Measurements from ENCODE around the gene KHDRBS1. TPM values are rescaled to one million over a fixed set of nuclear protein-coding genes. Genes with fewer than 3 reads are reported as not detected.

The KHDRBS1 gene
- total and polyA plus RNA-seq, 12 donors = 33.2 to 78.3 (median 66.5) TPM

DNA sequence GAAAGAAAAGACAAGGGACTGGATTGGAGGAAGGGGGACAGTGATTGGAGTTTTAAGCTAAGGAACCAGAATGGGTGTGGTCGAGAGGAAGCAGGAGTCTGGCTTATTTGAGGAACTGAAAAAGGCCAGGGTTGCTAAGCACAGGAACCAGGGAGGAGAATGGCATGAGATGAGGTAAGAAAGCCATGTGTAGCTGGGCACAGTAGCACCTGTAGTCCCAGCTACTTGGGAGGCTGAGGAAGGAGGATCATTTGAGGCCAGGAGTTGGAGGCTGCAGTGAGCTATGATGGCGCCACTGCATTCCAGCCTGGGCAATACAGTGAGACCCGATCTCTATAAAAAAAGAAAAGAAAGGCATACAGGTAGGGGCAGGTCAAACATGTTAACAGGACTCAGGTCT lies 8.1 kb upstream of the KHDRBS1 start:
- Histone ChIP-seq H3K9me3 (no peaks in the 10 kb centered on the region), H3K4me3 (no peak overlapping the region), H3K36me3 (no peaks in the 10 kb centered on the region), H3K4me1 (peaks cover 0 to 25% (median 0%) of the 10 kb centered on the region in 9 donors), H3K27me3 (no peaks in the 10 kb centered on the region), H3K27ac (no peak overlapping the region)
- ATAC-seq = no peak
- 89 to 93% methylated on average over 3 of the region's 3 CpGs for WGBS, 2 donors
- TF ChIP-seq, protein P1, sequence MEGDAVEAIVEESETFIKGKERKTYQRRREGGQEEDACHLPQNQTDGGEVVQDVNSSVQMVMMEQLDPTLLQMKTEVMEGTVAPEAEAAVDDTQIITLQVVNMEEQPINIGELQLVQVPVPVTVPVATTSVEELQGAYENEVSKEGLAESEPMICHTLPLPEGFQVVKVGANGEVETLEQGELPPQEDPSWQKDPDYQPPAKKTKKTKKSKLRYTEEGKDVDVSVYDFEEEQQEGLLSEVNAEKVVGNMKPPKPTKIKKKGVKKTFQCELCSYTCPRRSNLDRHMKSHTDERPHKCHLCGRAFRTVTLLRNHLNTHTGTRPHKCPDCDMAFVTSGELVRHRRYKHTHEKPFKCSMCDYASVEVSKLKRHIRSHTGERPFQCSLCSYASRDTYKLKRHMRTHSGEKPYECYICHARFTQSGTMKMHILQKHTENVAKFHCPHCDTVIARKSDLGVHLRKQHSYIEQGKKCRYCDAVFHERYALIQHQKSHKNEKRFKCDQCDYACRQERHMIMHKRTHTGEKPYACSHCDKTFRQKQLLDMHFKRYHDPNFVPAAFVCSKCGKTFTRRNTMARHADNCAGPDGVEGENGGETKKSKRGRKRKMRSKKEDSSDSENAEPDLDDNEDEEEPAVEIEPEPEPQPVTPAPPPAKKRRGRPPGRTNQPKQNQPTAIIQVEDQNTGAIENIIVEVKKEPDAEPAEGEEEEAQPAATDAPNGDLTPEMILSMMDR (IDR thresholded peaks at IDR 0.05) = no peak
- intact Hi-C loops (cut with DNase I) = no loop called here
- no peak for DNase-seq

DNA sequence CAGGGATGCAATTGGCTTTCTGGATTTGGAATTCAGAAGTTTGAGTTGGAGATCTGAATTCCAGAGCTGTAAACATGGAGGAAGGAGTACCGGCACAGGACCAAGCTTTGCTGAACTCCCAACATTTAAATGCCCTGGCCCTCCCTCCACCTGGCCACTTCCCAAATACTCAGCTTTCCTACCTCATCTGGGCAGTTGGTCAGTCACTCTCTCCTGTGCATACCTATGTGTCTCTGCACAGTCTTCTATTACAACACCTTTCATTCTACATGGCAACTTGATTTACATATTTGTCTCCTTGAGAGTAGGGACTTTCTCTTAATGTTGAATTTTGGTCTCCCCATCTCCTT lies 6.1 kb upstream of the KHDRBS1 start:
- Histone ChIP-seq H3K27me3 (no peaks in the 10 kb centered on the region), H3K4me1 (peaks cover 0 to 25% (median 0%) of the 10 kb centered on the region in 9 donors), H3K9me3 (no peaks in the 10 kb centered on the region), H3K36me3 (no peaks in the 10 kb centered on the region), H3K27ac (peak overlapping the region in 1 of 10 donors; percentile 14), H3K4me3 (no peak overlapping the region)
- 86 to 100% methylated on average over 1 of the region's 1 CpG for WGBS, 2 donors
- DNase-seq (no peak), ATAC-seq (no peak)
- TF ChIP-seq, protein P1 (IDR thresholded peaks at IDR 0.05) = no peak
- intact Hi-C loops (cut with DNase I) = no loop called here

DNA sequence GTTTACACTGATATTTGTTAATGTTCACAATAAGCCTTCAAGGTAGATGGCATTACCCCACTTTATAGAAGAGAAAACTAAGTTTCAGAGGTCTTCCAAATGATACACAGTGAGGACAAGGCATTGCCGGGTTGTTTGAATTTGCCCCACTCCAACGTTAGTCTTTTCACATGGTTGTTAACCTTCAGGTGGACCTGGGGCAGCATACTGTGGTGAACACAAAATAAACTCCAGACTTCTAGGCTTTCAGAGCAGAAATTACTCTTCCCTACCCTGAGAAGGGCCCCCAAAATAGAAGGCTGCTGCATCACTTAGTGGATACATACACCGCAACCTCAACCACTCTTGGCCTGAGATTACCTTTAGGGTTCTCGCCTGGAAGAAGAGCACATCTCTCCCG lies 3.4 kb upstream of the KHDRBS1 start:
- intact Hi-C loops (cut with DNase I) = loop anchor here in 3 of 10 donors (5.0 to 10.0 kb wide), 2 partner anchors 55 to 62 kb away; partner anchors contain the start of gene TMEM39B (in 1 of the 3)
- Histone ChIP-seq H3K4me3 (no peak overlapping the region), H3K36me3 (no peaks in the 10 kb centered on the region), H3K4me1 (peaks cover 0 to 31% (median 16%) of the 10 kb centered on the region in 9 donors), H3K27me3 (no peaks in the 10 kb centered on the region), H3K9me3 (no peaks in the 10 kb centered on the region), H3K27ac (no peak overlapping the region)
- no peak for DNase-seq
- TF ChIP-seq, protein P1 (IDR thresholded peaks at IDR 0.05) = no peak
- 87 to 93% methylated on average over 5 of the region's 5 CpGs for WGBS, 2 donors
- ATAC-seq = no peak

DNA sequence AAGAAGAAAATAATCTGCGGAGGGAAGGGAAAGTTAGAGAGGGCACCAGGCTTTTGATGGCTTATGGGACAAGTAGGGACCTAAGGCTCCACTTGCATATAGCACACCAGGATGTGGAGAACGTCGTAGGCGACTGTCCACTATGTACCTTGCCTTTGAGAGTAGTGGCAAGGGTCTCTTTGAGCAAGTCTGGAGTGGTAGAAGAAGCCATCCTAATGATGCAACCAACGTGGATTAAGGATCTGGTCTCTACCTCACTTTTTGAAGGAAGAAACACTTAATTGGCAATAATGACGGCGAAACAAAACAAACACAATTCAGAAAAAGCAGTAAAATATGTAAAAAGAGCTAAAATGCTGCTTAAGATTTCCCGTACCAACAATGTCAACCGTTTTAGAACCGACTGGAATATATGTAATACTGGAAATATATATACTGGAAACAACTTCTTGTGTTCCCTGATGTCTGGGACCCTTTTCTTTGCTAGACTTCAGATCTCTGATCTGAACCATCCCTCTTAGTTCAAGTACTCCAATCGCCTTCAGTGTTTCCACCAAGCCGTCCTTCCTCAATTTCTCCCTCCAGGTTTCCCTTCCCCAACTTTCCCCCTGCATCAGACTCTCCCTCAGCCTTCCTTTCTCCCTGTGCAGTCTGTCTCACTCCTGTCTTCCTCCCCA lies 821 bp upstream of the KHDRBS1 start:
- 58 to 61% methylated on average over 12 of the region's 12 CpGs for WGBS, 2 donors
- TF ChIP-seq, protein P1 (IDR thresholded peaks at IDR 0.05) = no peak

More for the DNA sequence above, 821 bp upstream of the KHDRBS1 start:
- Histone ChIP-seq H3K36me3 (peaks cover 0 to 14% (median 0%) of the 10 kb centered on the region in 9 donors), H3K4me1 (peaks cover 0 to 46% (median 38%) of the 10 kb centered on the region in 9 donors), H3K9me3 (no peaks in the 10 kb centered on the region), H3K27ac (peak overlapping the region; percentile 11 to 100 (median 100)), H3K27me3 (no peaks in the 10 kb centered on the region), H3K4me3 (peak overlapping the region in 9 of 10 donors; percentile 41 to 100 (median 95))
- ATAC-seq = no peak
- no peak for DNase-seq
- intact Hi-C loops (cut with DNase I) = loop anchor here in 3 of 10 donors (5.0 to 10.0 kb wide), 2 partner anchors 52 to 59 kb away; partner anchors contain the start of gene TMEM39B (in 1 of the 3)
